ENCODE results near the gene GPC3. TPM values are rescaled to one million over a fixed set of nuclear protein-coding genes. Genes with fewer than 3 reads are reported as not detected.
A peak's percentile ranks its signal among the peaks of the same experiment; 100 is the strongest.

The GPC3 gene
- total RNA-seq: 1 to 10 TPM; 1.9 to 2.0 TPM

DNA sequence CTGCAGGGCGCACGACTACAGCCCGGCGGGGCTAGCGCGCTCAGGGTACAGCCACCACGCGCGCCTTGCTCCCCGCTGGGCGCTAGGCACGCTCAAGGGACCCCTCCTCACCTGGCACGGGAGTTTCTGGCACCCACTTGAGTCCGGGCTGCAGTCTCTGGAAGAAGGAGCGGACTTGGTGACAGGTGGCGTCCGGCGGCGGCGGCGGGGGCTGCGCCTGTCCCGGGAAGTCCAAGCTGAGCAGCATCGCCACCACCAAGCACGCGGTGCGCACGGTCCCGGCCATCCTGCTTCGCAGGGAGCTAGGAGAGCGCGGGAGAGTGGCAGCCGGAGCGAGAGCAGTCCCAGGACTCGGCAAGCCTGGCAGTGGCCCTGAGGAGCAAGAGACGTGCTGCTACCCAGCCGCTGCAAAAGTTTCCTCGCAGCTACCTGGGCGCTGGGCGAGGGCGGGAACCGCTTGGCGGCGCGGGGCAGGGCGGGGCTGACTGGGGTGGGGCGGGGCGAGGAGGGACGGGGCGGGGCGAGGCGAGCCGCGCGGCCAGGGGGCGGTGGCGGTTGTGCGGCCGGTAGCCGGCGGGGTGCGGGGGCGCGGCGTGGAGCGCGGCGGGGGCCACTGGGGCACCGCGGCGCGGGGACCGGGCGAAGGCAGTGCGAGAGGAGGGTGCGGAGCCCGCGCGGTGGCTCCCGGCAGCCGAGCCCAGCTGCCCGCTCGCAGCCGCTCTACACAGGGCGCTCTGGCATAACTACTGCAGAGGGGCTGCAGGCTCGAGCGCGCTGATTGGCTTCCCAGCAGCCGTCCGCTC, at the start of gene GPC3:
TSS of gene GPC3 (minus strand) at position 431 of the 803 bp plus-strand sequence.
- intact Hi-C loops (cut with DNase I): no loop called here
- no peak within 1 kb of the TSS for H3K9ac ChIP-seq (ENCODE audit: low read depth in 2 of 2, low read length in 2 of 2)
- H3K4me1 ChIP-seq: no peaks in the 10 kb centered on the region
- peaks cover 10% of the 10 kb centered on the region for H3K27me3 ChIP-seq
- TF ChIP-seq, protein P1, sequence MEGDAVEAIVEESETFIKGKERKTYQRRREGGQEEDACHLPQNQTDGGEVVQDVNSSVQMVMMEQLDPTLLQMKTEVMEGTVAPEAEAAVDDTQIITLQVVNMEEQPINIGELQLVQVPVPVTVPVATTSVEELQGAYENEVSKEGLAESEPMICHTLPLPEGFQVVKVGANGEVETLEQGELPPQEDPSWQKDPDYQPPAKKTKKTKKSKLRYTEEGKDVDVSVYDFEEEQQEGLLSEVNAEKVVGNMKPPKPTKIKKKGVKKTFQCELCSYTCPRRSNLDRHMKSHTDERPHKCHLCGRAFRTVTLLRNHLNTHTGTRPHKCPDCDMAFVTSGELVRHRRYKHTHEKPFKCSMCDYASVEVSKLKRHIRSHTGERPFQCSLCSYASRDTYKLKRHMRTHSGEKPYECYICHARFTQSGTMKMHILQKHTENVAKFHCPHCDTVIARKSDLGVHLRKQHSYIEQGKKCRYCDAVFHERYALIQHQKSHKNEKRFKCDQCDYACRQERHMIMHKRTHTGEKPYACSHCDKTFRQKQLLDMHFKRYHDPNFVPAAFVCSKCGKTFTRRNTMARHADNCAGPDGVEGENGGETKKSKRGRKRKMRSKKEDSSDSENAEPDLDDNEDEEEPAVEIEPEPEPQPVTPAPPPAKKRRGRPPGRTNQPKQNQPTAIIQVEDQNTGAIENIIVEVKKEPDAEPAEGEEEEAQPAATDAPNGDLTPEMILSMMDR (IDR thresholded peaks at IDR 0.05): no peak
- peak within 1 kb of the TSS; percentile 30 for H3K4me3 ChIP-seq
- no peaks in the 10 kb centered on the region for H3K36me3 ChIP-seq
- peak; percentile 32 for DNase-seq
- H3K27ac ChIP-seq: no peak within 1 kb of the TSS
- no peaks in the 10 kb centered on the region for H3K9me3 ChIP-seq

DNA sequence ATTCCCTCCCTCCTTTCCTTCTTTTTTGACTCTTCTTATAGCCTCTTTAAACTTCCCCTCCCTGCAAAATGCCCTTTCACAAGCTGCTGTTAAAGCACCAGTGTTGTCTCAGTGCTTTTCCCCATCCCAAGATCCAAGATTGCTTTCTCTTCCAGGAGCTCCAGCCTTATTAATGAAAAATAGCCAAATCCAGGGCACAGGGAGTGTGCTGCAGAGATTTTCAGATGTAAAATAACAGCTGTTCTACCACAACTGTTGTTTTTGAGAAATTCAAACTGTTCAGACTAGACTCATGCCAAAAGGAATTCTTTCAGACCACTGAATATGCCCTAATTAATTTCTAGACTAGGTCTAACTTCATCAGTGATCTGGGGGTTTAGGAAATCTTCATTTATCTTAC, 47.0 kb upstream of the GPC3 start:
- Histone ChIP-seq H3K4me3 (no peak overlapping the region), H3K27ac (no peak overlapping the region), H3K27me3 (no peaks in the 10 kb centered on the region), H3K9ac (ENCODE audit: low read depth in 2 of 2, low read length in 2 of 2) (no peak overlapping the region), H3K36me3 (no peaks in the 10 kb centered on the region), H3K9me3 (no peaks in the 10 kb centered on the region), H3K4me1 (no peaks in the 10 kb centered on the region)
- DNase-seq: no peak
- intact Hi-C loops (cut with DNase I): no loop called here
- TF ChIP-seq, protein P1 (IDR thresholded peaks at IDR 0.05): no peak

DNA sequence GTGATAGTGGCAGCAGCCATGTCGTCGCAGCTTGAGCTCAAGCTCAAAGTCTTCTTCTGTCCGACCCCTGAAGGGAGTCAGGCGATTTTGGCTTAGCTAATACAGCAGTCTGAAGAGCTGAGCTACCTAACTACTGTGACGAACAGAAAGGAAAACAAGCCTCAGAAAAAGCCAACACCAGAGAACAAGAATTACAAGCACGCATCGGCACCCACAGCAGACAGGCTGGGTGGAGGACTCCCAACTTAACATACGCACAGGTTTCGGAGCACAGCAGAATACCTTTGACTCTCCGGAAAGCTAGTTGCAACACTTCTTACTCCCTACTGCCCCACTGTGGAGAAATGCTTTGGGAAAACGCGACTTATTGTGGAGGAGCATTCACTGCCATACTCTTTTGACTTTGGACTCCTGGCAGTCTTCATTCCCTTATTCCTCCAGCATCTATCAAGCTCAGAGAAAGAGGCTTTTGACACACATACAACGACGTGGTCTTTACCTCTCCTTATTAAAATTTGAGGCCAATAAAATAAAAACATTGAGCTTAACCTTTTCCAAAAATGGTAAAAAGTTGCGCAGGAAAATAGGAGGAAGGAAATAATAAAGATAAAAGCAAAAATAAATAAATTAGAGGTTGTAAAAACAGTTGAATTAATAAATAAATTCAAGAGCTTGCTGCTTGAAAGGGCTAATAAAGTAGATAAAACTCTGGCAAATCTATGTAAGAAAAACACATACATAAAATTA, 41.3 kb upstream of the GPC3 start:
- Histone ChIP-seq H3K27ac (no peak overlapping the region), H3K36me3 (no peaks in the 10 kb centered on the region), H3K9me3 (no peaks in the 10 kb centered on the region), H3K4me3 (no peak overlapping the region), H3K4me1 (no peaks in the 10 kb centered on the region), H3K27me3 (no peaks in the 10 kb centered on the region), H3K9ac (ENCODE audit: low read depth in 2 of 2, low read length in 2 of 2) (no peak overlapping the region)
- DNase-seq: peak; percentile 67
- TF ChIP-seq, protein P1 (IDR thresholded peaks at IDR 0.05): no peak
- intact Hi-C loops (cut with DNase I): no loop called here

DNA sequence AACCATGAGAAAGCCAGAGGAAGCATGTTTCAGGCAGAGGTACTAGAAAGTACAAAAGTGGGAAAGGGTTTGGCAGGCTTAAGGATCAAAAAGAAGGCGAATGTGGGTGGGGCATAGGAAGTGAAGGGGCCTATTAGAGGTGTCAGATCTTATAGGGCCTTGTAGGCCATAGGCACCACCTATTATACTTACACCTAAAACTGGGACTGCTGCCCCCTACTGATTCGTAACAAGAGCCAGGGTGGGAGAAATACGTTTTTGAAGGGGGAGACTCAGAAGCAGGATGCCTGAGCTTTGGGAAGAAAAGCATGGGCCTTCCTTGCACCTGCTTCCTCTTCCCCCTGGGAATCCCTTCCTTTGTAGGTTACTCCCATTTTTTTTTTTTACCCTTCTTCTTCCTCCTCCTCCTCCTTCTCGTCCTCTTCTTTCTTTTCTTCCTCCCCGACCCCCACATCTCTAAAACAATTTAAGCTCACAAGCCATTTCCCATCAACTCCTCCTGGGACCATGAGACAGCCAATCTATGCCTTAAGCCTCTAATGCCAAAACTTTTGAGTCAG, 40.7 kb upstream of the GPC3 start:
- Histone ChIP-seq H3K9me3 (no peaks in the 10 kb centered on the region), H3K36me3 (no peaks in the 10 kb centered on the region), H3K27me3 (no peaks in the 10 kb centered on the region), H3K4me1 (no peaks in the 10 kb centered on the region), H3K27ac (no peak overlapping the region), H3K4me3 (no peak overlapping the region), H3K9ac (ENCODE audit: low read depth in 2 of 2, low read length in 2 of 2) (no peak overlapping the region)
- TF ChIP-seq, protein P1 (IDR thresholded peaks at IDR 0.05): no peak
- no peak for DNase-seq
- intact Hi-C loops (cut with DNase I): no loop called here

DNA sequence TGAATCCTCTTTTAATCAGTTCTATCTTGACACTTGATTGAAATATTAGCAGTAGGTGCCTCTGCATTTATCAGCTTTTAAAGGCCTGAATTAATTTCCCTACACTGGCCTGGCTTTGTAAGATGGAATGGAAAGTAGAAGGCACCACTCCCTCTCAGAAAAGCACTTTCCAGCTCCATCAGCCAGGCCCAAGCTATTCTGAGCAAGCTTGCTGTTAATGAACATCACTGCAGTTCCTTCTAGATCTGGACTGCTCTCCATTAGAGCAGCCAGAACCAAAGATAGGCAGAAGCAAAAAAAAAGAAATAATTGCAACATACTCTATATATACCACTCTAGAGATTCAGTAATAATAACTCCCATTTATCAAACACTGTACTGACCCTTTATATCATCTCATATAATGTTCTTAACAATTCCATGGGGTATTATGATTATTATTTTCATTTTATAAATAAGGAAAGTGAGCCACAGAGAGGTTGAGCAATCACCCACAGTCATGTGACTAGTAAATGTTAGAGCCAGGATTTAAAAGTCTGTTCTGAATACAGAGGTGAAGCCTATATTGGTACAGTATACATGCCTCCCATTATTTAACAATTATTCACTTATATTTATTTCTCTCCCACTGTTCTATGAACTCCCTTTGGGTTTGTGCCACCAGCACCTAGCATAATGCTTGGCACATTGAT, 39.4 kb upstream of the GPC3 start:
- Histone ChIP-seq H3K4me1 (no peaks in the 10 kb centered on the region), H3K4me3 (no peak overlapping the region), H3K9ac (ENCODE audit: low read depth in 2 of 2, low read length in 2 of 2) (no peak overlapping the region), H3K9me3 (no peaks in the 10 kb centered on the region), H3K27ac (no peak overlapping the region), H3K36me3 (no peaks in the 10 kb centered on the region), H3K27me3 (no peaks in the 10 kb centered on the region)
- no peak for DNase-seq
- intact Hi-C loops (cut with DNase I): no loop called here
- TF ChIP-seq, protein P1 (IDR thresholded peaks at IDR 0.05): no peak
